Fibroblast of gingiva (primary cell): ENCODE data around the gene GTF2H2.
"Not testable (repeated sequence)": the region's sequence is repeated elsewhere in the genome, so short reads cannot be mapped to it uniquely, and the experiment has no call there.

Experiments used
- DNase-seq: peaks from one replicate; pipeline ENCODE4 v3.0.0-alpha.2; 2011; ENCODE audit warnings: low read depth

Gene GTF2H2

GRCh38 chr5:71067262-71067928, at the start of gene GTF2H2:
Gene GTF2H2 (minus strand): TSS chr5:71067676. CDS start chr5:71062763, 4,913 bp downstream.
- DNase-seq: not testable (repeated sequence)

- DNase-seq: not testable (repeated sequence)
Measured at GRCh38 chr5:71109730-71110275, 42.3 kb upstream of the GTF2H2 start.

- not testable (repeated sequence) for DNase-seq
Measured at GRCh38 chr5:71099996-71100395, 32.5 kb upstream of the GTF2H2 start.

- DNase-seq: not testable (repeated sequence)
Measured at GRCh38 chr5:71097930-71098203, 30.4 kb upstream of the GTF2H2 start.

GRCh38 chr5:71097173-71097929, 29.9 kb upstream of the GTF2H2 start:
- DNase-seq: not testable (repeated sequence)

GRCh38 chr5:71089773-71090172, 22.3 kb upstream of the GTF2H2 start:
- DNase-seq: not testable (repeated sequence)

- not testable (repeated sequence) for DNase-seq
Measured at GRCh38 chr5:71088754-71089153, 21.3 kb upstream of the GTF2H2 start.

- not testable (repeated sequence) for DNase-seq
Measured at GRCh38 chr5:71086145-71086544, 18.7 kb upstream of the GTF2H2 start.

GRCh38 chr5:71084280-71085063, 17.0 kb upstream of the GTF2H2 start:
- DNase-seq: not testable (repeated sequence)

- not testable (repeated sequence) for DNase-seq
Measured at GRCh38 chr5:71082898-71083297, 15.4 kb upstream of the GTF2H2 start.

- DNase-seq: not testable (repeated sequence)
Measured at GRCh38 chr5:71082340-71082739, 14.9 kb upstream of the GTF2H2 start.

- DNase-seq: not testable (repeated sequence)
Measured at GRCh38 chr5:71061322-71061721, 6.2 kb downstream of the GTF2H2 start.

- not testable (repeated sequence) for DNase-seq
Measured at GRCh38 chr5:71059426-71059825, 8.1 kb downstream of the GTF2H2 start.

GRCh38 chr5:71044808-71045207, 22.7 kb downstream of the GTF2H2 start:
- DNase-seq: not testable (repeated sequence)

GRCh38 chr5:71044128-71044527, 23.3 kb downstream of the GTF2H2 start:
- DNase-seq: not testable (repeated sequence)

GRCh38 chr5:71031046-71031776, 36.3 kb downstream of the GTF2H2 start:
- DNase-seq: not testable (repeated sequence)

- not testable (repeated sequence) for DNase-seq
Measured at GRCh38 chr5:71025289-71025953, 42.1 kb downstream of the GTF2H2 start, which contains the start of gene NAIP. Gene NAIP (minus strand): TSS chr5:71025339. CDS start chr5:71012915, 12,424 bp downstream.

- DNase-seq: not testable (repeated sequence)
Measured at GRCh38 chr5:71020643-71021042, 46.8 kb downstream of the GTF2H2 start.

- not testable (repeated sequence) for DNase-seq
Measured at GRCh38 chr5:71018376-71019005, 49.0 kb downstream of the GTF2H2 start.

- peak; percentile 0 for DNase-seq
Measured at GRCh38 chr5:71014176-71014575, 53.3 kb downstream of the GTF2H2 start.
